ENCODE measurements around the gene SMC1B. TPM values are rescaled to one million over a fixed set of nuclear protein-coding genes. Genes with fewer than 3 reads are reported as not detected.
A peak's percentile ranks its signal among the peaks of the same experiment; 100 is the strongest.

SMC1B gene
- total RNA-seq, 2 experiments from 2014 or later = not detected

DNA sequence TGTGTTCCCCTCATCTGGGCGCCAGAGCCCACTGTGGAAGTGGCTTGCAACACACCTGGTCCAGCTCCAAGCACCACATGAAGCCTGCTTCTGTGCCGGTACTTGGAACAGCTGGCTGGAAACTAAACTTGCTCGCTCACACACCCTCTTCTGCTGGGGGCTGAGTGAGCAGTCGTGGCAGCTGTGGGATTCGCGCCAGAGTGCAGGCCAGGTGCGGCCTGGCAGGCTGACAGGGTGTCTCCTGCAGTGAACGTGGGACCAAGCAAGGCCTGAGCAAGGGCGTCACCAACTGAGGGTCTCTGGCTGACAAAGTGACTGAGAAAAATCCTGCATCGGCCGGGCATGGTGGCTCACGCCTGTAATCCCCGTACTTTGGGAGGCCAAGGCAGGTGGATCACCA is 15.2 kb downstream of the SMC1B start:
- POLR2A ChIA-PET = no interaction called here
- CTCF ChIA-PET = interaction anchor here (1.1 kb wide), 1 partner anchor 34 kb away, joined by 3 read pairs; no protein-coding TSS in a partner anchor
- ATAC-seq (ENCODE audit: poor library complexity) (no peak), DNase-seq (no peak)
- H3K4me1 ChIP-seq (ENCODE audit: insufficient read depth, low read length) = no peaks in the 10 kb centered on the region
- H3K4me3 ChIP-seq (ENCODE audit: low read length) = no peak overlapping the region
- H3K4me3 Mint-ChIP-seq = no peak overlapping the region
- TF ChIP-seq, protein P1, sequence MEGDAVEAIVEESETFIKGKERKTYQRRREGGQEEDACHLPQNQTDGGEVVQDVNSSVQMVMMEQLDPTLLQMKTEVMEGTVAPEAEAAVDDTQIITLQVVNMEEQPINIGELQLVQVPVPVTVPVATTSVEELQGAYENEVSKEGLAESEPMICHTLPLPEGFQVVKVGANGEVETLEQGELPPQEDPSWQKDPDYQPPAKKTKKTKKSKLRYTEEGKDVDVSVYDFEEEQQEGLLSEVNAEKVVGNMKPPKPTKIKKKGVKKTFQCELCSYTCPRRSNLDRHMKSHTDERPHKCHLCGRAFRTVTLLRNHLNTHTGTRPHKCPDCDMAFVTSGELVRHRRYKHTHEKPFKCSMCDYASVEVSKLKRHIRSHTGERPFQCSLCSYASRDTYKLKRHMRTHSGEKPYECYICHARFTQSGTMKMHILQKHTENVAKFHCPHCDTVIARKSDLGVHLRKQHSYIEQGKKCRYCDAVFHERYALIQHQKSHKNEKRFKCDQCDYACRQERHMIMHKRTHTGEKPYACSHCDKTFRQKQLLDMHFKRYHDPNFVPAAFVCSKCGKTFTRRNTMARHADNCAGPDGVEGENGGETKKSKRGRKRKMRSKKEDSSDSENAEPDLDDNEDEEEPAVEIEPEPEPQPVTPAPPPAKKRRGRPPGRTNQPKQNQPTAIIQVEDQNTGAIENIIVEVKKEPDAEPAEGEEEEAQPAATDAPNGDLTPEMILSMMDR (IDR thresholded peaks at IDR 0.05) = no peak
- no peaks in the 10 kb centered on the region for H3K36me3 ChIP-seq (ENCODE audit: insufficient read depth, low read length)
- no peaks in the 10 kb centered on the region for H3K9me3 ChIP-seq (ENCODE audit: control insufficient read depth in 1 of 2, insufficient read depth in 1 of 2, low read length in 2 of 2)
- no peaks in the 10 kb centered on the region for H3K9me3 Mint-ChIP-seq
- H3K27ac ChIP-seq (ENCODE audit: low read depth in 1 of 2, low read length in 2 of 2) = no peak overlapping the region
- no peak overlapping the region for H3K27ac Mint-ChIP-seq
- intact Hi-C loops (cut with DNase I, micrococcal nuclease) = no loop called here
- peaks cover 0 to 4% of the 10 kb centered on the region in 2 experiments for H3K27me3 ChIP-seq (ENCODE audit: control insufficient read depth in 1 of 2, insufficient read depth in 2 of 2, low read length in 2 of 2)
- H3K36me3 Mint-ChIP-seq (ENCODE audit: low read depth) = no peaks in the 10 kb centered on the region
- H3K4me1 Mint-ChIP-seq (ENCODE audit: low read depth) = no peaks in the 10 kb centered on the region
- peaks cover 15% of the 10 kb centered on the region for H3K27me3 Mint-ChIP-seq

DNA sequence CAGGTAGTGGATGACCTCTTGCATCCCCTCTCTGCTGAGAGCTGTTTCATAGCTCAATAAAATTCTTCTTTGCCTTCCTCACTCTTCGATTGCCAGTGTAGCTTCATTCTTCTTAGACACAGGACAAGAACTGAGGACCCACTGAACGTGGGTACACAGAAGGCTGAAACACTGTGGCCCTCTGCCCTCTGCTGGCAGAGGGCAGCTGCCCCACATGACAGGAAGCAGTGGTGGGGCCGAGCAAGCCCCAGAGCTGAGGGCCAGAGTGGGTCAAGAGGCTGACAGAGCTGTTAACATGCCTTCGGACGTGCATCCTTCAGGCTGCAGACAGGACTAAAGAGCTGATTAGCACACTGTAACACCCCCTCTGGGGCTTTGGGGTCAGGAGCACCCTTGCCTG is 15.6 kb downstream of the SMC1B start:
- intact Hi-C loops (cut with DNase I, micrococcal nuclease) = no loop called here
- POLR2A ChIA-PET = no interaction called here
- no peaks in the 10 kb centered on the region for H3K9me3 ChIP-seq (ENCODE audit: control insufficient read depth in 1 of 2, insufficient read depth in 1 of 2, low read length in 2 of 2)

DNA sequence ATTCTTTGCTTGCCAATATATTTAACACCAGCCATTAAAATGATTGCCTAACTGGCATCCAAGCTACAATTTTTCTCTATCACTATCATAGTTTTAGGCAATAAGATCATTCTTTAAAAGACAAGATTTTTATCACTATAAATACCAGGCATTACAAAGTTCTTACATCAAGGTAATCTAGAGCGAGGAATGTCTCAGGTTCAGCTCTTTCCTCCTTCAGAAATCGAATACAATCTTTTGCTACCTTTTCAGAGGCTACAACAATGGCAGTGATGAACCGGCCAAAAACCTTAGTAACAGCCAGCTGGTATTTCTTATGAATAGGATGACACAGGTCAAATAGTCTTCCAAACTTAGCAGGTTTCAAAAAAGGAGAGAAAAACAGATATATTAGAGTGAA is 23.9 kb downstream of the SMC1B start:
- Histone ChIP-seq H3K4me3 (ENCODE audit: low read length) (no peak overlapping the region), H3K9me3 (ENCODE audit: control insufficient read depth in 1 of 2, insufficient read depth in 1 of 2, low read length in 2 of 2) (no peaks in the 10 kb centered on the region), H3K4me1 (ENCODE audit: insufficient read depth, low read length) (no peaks in the 10 kb centered on the region), H3K27me3 (ENCODE audit: control insufficient read depth in 1 of 2, insufficient read depth in 2 of 2, low read length in 2 of 2) (no peaks in the 10 kb centered on the region), H3K36me3 (ENCODE audit: insufficient read depth, low read length) (no peaks in the 10 kb centered on the region), H3K27ac (ENCODE audit: low read depth in 1 of 2, low read length in 2 of 2) (no peak overlapping the region)
- H3K27me3 Mint-ChIP-seq = peaks cover 4% of the 10 kb centered on the region
- no peak overlapping the region for H3K27ac Mint-ChIP-seq
- DNase-seq (no peak), ATAC-seq (ENCODE audit: poor library complexity) (no peak)
- TF ChIP-seq, protein P1 (IDR thresholded peaks at IDR 0.05) = no peak
- no peaks in the 10 kb centered on the region for H3K9me3 Mint-ChIP-seq
- intact Hi-C loops (cut with DNase I, micrococcal nuclease) = no loop called here
- CTCF ChIA-PET = interaction anchor here (1.0 kb wide), 1 partner anchor 11 kb away, joined by 3 read pairs; no protein-coding TSS in a partner anchor
- H3K36me3 Mint-ChIP-seq (ENCODE audit: low read depth) = no peaks in the 10 kb centered on the region
- no peaks in the 10 kb centered on the region for H3K4me1 Mint-ChIP-seq (ENCODE audit: low read depth)
- H3K4me3 Mint-ChIP-seq = no peak overlapping the region
- POLR2A ChIA-PET = no interaction called here

More for the DNA sequence above, 15.6 kb downstream of the SMC1B start:
- DNase-seq (peak in 4 of 14 experiments; percentile 11 to 39 (median 18)), ATAC-seq (ENCODE audit: poor library complexity) (no peak)
- Mint-ChIP-seq H3K36me3 (ENCODE audit: low read depth) (no peaks in the 10 kb centered on the region), H3K4me3 (no peak overlapping the region), H3K27ac (no peak overlapping the region), H3K4me1 (ENCODE audit: low read depth) (no peaks in the 10 kb centered on the region), H3K9me3 (no peaks in the 10 kb centered on the region), H3K27me3 (peaks cover 12% of the 10 kb centered on the region)
- Histone ChIP-seq H3K4me1 (ENCODE audit: insufficient read depth, low read length) (no peaks in the 10 kb centered on the region), H3K27me3 (ENCODE audit: control insufficient read depth in 1 of 2, insufficient read depth in 2 of 2, low read length in 2 of 2) (peaks cover 0 to 4% of the 10 kb centered on the region in 2 experiments), H3K36me3 (ENCODE audit: insufficient read depth, low read length) (no peaks in the 10 kb centered on the region), H3K4me3 (ENCODE audit: low read length) (no peak overlapping the region), H3K27ac (ENCODE audit: low read depth in 1 of 2, low read length in 2 of 2) (no peak overlapping the region)
- CTCF ChIA-PET = interaction anchor here (1.1 kb wide), 1 partner anchor 35 kb away, joined by 3 read pairs; no protein-coding TSS in a partner anchor
- TF ChIP-seq, protein P1 (IDR thresholded peaks at IDR 0.05) = no peak
